ENCODE measurements around the gene ACTL7B. TPM values are rescaled to one million over a fixed set of nuclear protein-coding genes. Genes with fewer than 3 reads are reported as not detected.

The ACTL7B gene
- total RNA-seq, 1 donor from 2014 or later = not detected

DNA sequence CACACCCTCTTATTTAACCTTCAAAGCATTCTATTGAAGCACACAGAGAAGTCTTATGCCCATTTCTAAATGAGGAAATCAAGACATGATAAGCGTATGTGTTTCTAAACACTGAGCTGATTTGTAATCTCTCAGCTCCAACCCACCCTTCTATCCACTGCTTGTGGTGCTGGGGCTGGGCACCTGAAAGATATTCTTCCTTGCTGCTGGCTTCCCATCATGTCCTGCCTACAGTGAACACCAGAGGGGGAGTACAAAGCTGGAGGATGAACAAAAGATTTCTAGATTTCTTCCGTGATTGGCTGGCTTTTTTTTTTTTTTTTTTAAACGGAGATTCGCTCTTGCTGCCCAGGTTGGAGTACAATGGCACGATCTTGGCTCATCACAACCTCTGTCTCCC lies 20.6 kb upstream of the ACTL7B start:
- peaks cover 7% of the 10 kb centered on the region for H3K9me3 Mint-ChIP-seq
- TF ChIP-seq, protein P1, sequence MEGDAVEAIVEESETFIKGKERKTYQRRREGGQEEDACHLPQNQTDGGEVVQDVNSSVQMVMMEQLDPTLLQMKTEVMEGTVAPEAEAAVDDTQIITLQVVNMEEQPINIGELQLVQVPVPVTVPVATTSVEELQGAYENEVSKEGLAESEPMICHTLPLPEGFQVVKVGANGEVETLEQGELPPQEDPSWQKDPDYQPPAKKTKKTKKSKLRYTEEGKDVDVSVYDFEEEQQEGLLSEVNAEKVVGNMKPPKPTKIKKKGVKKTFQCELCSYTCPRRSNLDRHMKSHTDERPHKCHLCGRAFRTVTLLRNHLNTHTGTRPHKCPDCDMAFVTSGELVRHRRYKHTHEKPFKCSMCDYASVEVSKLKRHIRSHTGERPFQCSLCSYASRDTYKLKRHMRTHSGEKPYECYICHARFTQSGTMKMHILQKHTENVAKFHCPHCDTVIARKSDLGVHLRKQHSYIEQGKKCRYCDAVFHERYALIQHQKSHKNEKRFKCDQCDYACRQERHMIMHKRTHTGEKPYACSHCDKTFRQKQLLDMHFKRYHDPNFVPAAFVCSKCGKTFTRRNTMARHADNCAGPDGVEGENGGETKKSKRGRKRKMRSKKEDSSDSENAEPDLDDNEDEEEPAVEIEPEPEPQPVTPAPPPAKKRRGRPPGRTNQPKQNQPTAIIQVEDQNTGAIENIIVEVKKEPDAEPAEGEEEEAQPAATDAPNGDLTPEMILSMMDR (IDR thresholded peaks at IDR 0.05; ENCODE audit: unreplicated experiment) = no peak
- H3K36me3 Mint-ChIP-seq = peaks cover 63% of the 10 kb centered on the region
- no peak overlapping the region for H3K4me3 Mint-ChIP-seq
- no peak for DNase-seq (ENCODE audit: low spot score in 2 of 2, unreplicated experiment in 2 of 2)
- no peaks in the 10 kb centered on the region for H3K27me3 Mint-ChIP-seq (ENCODE audit: low read depth)
- no peak overlapping the region for H3K27ac Mint-ChIP-seq
- no peaks in the 10 kb centered on the region for H3K4me1 Mint-ChIP-seq

DNA sequence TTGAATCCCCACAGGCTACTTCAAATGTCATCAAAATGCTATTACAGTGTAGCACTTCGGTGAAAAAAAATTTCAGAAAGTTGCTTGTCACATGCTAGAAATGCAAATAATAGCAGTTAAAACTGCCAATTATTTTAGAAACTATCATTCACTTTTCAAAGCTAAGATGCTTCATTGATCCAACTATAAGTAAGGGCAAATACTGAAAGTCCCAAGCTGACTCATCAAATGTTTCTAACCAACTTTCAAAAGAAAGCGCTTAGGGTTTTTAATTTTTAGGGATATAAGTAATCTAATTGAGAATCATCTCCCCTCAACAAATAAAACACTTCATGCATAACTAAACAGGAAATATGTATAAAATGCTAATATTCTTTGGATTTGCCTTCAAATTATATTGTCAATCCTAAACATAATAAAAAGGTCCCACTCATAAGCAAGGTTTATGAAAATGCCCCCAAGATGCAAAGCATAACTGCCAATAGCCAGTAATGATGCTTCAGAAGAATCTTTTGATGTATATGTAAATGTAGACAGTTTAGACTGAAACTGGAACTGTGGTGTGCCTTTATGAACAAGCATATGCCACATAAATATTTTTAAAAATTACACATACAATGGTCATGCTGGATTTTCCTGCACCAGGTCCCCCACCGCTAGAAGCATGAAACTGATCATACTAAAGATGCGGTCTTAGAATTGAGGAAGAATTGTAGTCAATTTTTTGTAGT lies 18.4 kb upstream of the ACTL7B start:
- Mint-ChIP-seq H3K27me3 (ENCODE audit: low read depth) (no peaks in the 10 kb centered on the region), H3K4me1 (no peaks in the 10 kb centered on the region), H3K9me3 (peaks cover 15% of the 10 kb centered on the region), H3K4me3 (no peak overlapping the region), H3K27ac (no peak overlapping the region), H3K36me3 (peaks cover 75% of the 10 kb centered on the region)
- TF ChIP-seq, protein P1 (IDR thresholded peaks at IDR 0.05; ENCODE audit: unreplicated experiment) = no peak
- no peak for DNase-seq (ENCODE audit: low spot score in 2 of 2, unreplicated experiment in 2 of 2)

DNA sequence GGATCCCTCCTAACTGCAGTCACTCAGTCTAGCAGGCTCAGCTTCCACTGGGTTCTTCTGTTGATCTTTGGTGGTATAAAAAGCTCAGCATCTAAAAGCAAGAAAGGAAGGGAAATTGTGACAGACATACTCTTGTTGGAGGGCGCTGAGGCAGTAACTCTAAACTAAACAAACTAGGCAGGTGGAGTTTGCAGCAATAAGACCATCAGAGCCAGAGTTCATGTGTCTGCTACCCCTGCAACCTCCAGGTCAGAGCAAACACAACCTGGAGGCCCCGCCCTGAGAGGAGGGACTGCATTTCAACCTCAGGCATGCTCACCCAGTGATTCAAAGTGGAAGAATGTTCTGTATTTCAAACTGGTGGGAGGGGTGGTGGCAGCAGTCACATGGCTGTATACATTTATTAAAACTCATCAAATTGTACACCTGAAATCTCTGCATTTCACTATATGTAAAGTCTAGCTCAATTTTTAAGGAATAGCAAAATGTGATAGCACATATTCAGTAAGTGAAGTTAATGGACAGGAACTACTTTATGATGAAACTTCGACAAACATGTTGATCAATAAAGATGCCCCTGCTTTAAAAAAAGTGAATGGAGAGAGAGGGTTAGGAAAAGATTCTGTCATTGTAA lies 13.4 kb upstream of the ACTL7B start:
- TF ChIP-seq, protein P1 (IDR thresholded peaks at IDR 0.05; ENCODE audit: unreplicated experiment) = no peak
- DNase-seq (ENCODE audit: low spot score in 2 of 2, unreplicated experiment in 2 of 2) = no peak
- Mint-ChIP-seq H3K27me3 (ENCODE audit: low read depth) (no peaks in the 10 kb centered on the region), H3K4me3 (no peak overlapping the region), H3K4me1 (no peaks in the 10 kb centered on the region), H3K27ac (no peak overlapping the region), H3K36me3 (peaks cover 53% of the 10 kb centered on the region), H3K9me3 (peaks cover 15% of the 10 kb centered on the region)

DNA sequence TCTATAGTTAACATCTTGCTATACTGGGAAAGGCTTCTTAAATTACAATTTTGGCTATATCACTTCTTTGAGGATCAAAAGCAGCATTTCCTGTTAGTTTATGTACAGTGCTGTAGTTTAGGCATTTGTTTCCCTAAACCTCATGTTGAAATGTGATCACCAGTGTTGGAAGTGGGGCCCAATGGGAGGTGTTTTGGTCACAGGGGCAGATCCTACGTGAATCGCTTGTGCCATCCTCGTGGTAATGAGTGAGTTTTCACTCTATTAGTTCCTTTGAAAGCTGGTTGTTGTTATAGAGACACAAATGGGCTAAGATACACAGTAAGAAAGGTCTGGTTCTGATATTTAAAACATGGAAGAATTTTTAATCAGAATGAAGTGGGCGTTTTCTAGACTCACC lies 12.0 kb upstream of the ACTL7B start:
- TF ChIP-seq, protein P1 (IDR thresholded peaks at IDR 0.05; ENCODE audit: unreplicated experiment) = no peak
- Mint-ChIP-seq H3K36me3 (peaks cover 44% of the 10 kb centered on the region), H3K9me3 (peaks cover 15% of the 10 kb centered on the region), H3K4me1 (no peaks in the 10 kb centered on the region), H3K27me3 (ENCODE audit: low read depth) (no peaks in the 10 kb centered on the region), H3K4me3 (no peak overlapping the region), H3K27ac (no peak overlapping the region)
- DNase-seq (ENCODE audit: low spot score in 2 of 2, unreplicated experiment in 2 of 2) = no peak

DNA sequence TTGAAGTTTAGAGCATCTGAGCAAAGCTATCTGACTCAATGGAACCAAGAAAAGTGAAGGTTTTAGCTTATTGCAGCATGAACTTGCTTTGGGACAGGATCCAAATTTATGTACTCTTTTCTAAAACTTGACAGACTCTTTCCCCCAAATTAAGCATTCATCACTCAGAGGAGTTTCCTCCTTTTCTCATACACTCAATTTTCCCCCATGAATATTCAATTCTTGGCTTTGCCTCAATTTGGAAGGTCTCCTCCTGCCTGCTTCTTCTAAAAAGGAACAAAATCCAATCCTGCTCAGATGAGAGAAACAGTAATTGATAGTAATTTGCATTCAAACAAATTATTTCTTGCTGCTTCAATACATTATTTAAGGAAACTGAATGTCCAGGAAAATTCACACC lies 11.3 kb upstream of the ACTL7B start:
- Mint-ChIP-seq H3K36me3 (peaks cover 42% of the 10 kb centered on the region), H3K4me1 (no peaks in the 10 kb centered on the region), H3K9me3 (peaks cover 15% of the 10 kb centered on the region), H3K27ac (no peak overlapping the region), H3K27me3 (ENCODE audit: low read depth) (no peaks in the 10 kb centered on the region), H3K4me3 (no peak overlapping the region)
- DNase-seq (ENCODE audit: low spot score in 2 of 2, unreplicated experiment in 2 of 2) = no peak
- TF ChIP-seq, protein P1 (IDR thresholded peaks at IDR 0.05; ENCODE audit: unreplicated experiment) = no peak

Data from mesothelial cell of epicardium (in vitro differentiated cells).